ENCODE measurements around the gene SLC7A1.

- TF ChIP-seq CTCF (IDR thresholded peaks at IDR 0.05), result no peak
- no peak for TF ChIP-seq POLR2AphosphoS5 (IDR thresholded peaks at IDR 0.05)
- TF ChIP-seq POLR2A (IDR thresholded peaks at IDR 0.05), result no peak
These were observed 2.8 kb upstream of the SLC7A1 start for GRCh38 chr13:29598321-29598720.

Measured in breast epithelium (tissue), 3 donors.